Panc1 (cell line): ENCODE measurements around the gene GUCY1A2. TPM values are rescaled to one million over a fixed set of nuclear protein-coding genes. Genes with fewer than 3 reads are reported as not detected.

Experiments used
- ATAC-seq: fragments of 200-7000 bp; cut with Tn5 transposase; 2 replicates; pipeline ENCODE4 v1.9.1; 2020; ENCODE audit warnings: mild to moderate bottlenecking, moderate library complexity
- BruUV-seq: library from RNA; stranded (reverse); fragments of 400-500 nt; replicated peaks from 2 replicates; lab custom pipeline; 2021; lab: Mats Ljungman, UMichigan
- CTCF ChIA-PET: fragments of 300-600 bp; sonication (Branson Sonifier 250); formaldehyde crosslinking; loops from one replicate; lab custom pipeline; 2022; ENCODE audit warnings: antibody characterized with exemption; lab: Charles Lee
- POLR2A ChIA-PET: fragments of 300-600 bp; sonication (Branson Sonifier 250); formaldehyde crosslinking; loops from one replicate; lab custom pipeline; 2022; ENCODE audit warnings: antibody characterized with exemption; lab: Charles Lee
- DNase-seq: peaks from one replicate; pipeline ENCODE4 v3.0.0-alpha.2; 2010; ENCODE audit warnings: low read depth, low spot score
- H3K27ac ChIP-seq: 2 replicates; pipeline ENCODE4 v1.5.1; 2011; ENCODE audit warnings: mild to moderate bottlenecking, low read length, inconsistent platforms
- H3K27me3 ChIP-seq: fragments of 200-500 bp; sonication (Bioruptor generic); 2 replicates; pipeline ENCODE4 v1.6.0; 2014; ENCODE audit warnings: low read length, inconsistent platforms; ENCODE audit not compliant: control insufficient read depth, insufficient read depth
- H3K36me3 ChIP-seq: fragments of 200-500 bp; sonication (Bioruptor generic); 2 replicates; pipeline ENCODE4 v1.5.1; 2014; ENCODE audit warnings: inconsistent platforms, mild to moderate bottlenecking, low read length, moderate library complexity; ENCODE audit not compliant: control insufficient read depth, insufficient read depth
- H3K4me1 ChIP-seq: 2 replicates; pipeline ENCODE4 v1.5.1; 2011; ENCODE audit warnings: inconsistent platforms, mild to moderate bottlenecking, low read length, moderate library complexity; ENCODE audit not compliant: control insufficient read depth, insufficient read depth
- H3K4me3 ChIP-seq, 2 experiments: 2 replicates each; pipeline ENCODE4 v1.5.1; 2011 to 2012; ENCODE audit warnings: low read depth in 2 of 2, low read length in 2 of 2, mild to moderate bottlenecking in 2 of 2, inconsistent platforms in 1 of 2, moderate library complexity in 1 of 2
- H3K9me3 ChIP-seq: fragments of 200-500 bp; sonication (Bioruptor generic); 2 replicates; pipeline ENCODE4 v1.5.1; 2014; ENCODE audit warnings: low read depth, mild to moderate bottlenecking, inconsistent platforms, low read length, moderate library complexity; ENCODE audit not compliant: control insufficient read depth, insufficient read depth
- CTCF ChIP-seq: fragments of 450-650 bp; IDR thresholded peaks from 2 replicates; pipeline ENCODE4 v1.5.1; 2017; ENCODE audit warnings: mild to moderate bottlenecking
- POLR2AphosphoS5 ChIP-seq: IDR thresholded peaks from 2 replicates; pipeline ENCODE4 v1.6.1; 2012; ENCODE audit warnings: mild to moderate bottlenecking, low read depth, low read length, moderate library complexity
- REST ChIP-seq, 2 experiments: IDR thresholded peaks; 2 replicates each; pipeline ENCODE4 v1.6.1; 2011 to 2012; ENCODE audit warnings: low read depth in 2 of 2, control low read depth in 1 of 2, low read length in 1 of 2, mild to moderate bottlenecking in 1 of 2, moderate library complexity in 1 of 2; ENCODE audit not compliant: insufficient read depth in 1 of 2
- SIN3A ChIP-seq: IDR thresholded peaks from 2 replicates; pipeline ENCODE4 v1.6.1; 2012; ENCODE audit warnings: low read depth, mild to moderate bottlenecking, low read length, moderate library complexity, borderline replicate concordance; ENCODE audit not compliant: insufficient read depth
- TCF7L2 ChIP-seq: IDR thresholded peaks from 2 replicates; pipeline ENCODE4 v1.6.1; 2011; ENCODE audit warnings: mild to moderate bottlenecking, low read depth, low read length, inconsistent platforms
- in situ Hi-C: cut with HindIII; loops from 2 replicates; pipeline ENCODE4 v1.10.0; 2016; ENCODE audit warnings: low sequenced_read_pairs, low pct_unique_long_range_greater_than_20kb
- intact Hi-C: fragments of 100-400 bp; cut with micrococcal nuclease; formaldehyde crosslinking; loops from one replicate; pipeline ENCODE4 v1.10.0; 2022; ENCODE audit not compliant: unreplicated experiment
- total RNA-seq: library from RNA; stranded (reverse); gene quantifications from one replicate; pipeline ENCODE4 v1.2.1, GENCODE V29; 2021; ENCODE audit not compliant: unreplicated experiment

Gene GUCY1A2
- total RNA-seq, 1 experiment from 2014 or later: 1.9 TPM

GRCh38 chr11:106983991-106984390 lies 34.3 kb downstream of the GUCY1A2 start:
- no TSS peak for BruUV-seq
- POLR2A ChIA-PET: no interaction called here

GRCh38 chr11:106983261-106983660 lies 35.0 kb downstream of the GUCY1A2 start:
- Histone ChIP-seq H3K4me3 (no peak overlapping the region), H3K9me3 (no peaks in the 10 kb centered on the region), H3K36me3 (no peaks in the 10 kb centered on the region), H3K27ac (no peak overlapping the region), H3K4me1 (no peaks in the 10 kb centered on the region), H3K27me3 (no peaks in the 10 kb centered on the region)
- in situ Hi-C loops: no loop called here
- no TSS peak for BruUV-seq
- no peak for DNase-seq
- no peak for TF ChIP-seq REST (IDR thresholded peaks at IDR 0.05; ENCODE audit: insufficient read depth in 1 of 2, low read depth in 2 of 2, low read length in 1 of 2)
- TF ChIP-seq CTCF: no peak
- TF ChIP-seq SIN3A: no peak
- no peak for TF ChIP-seq TCF7L2
- TF ChIP-seq POLR2AphosphoS5: no peak
- CTCF ChIA-PET: no interaction called here
- POLR2A ChIA-PET: no interaction called here
- ATAC-seq: no peak
- intact Hi-C loops: no loop called here

More at GRCh38 chr11:106983991-106984390, 34.3 kb downstream of the GUCY1A2 start:
- in situ Hi-C loops: no loop called here
- Histone ChIP-seq H3K27me3 (no peaks in the 10 kb centered on the region), H3K27ac (no peak overlapping the region), H3K4me3 (no peak overlapping the region), H3K4me1 (no peaks in the 10 kb centered on the region), H3K36me3 (no peaks in the 10 kb centered on the region), H3K9me3 (no peaks in the 10 kb centered on the region)
- DNase-seq (no peak), ATAC-seq (no peak)
- TF ChIP-seq SIN3A: no peak
- no peak for TF ChIP-seq REST (IDR thresholded peaks at IDR 0.05; ENCODE audit: insufficient read depth in 1 of 2, low read depth in 2 of 2, low read length in 1 of 2)
- no peak for TF ChIP-seq TCF7L2
- TF ChIP-seq CTCF: no peak
- no peak for TF ChIP-seq POLR2AphosphoS5
- CTCF ChIA-PET: no interaction called here
- intact Hi-C loops: no loop called here
